K562 (cell line): Measurements from ENCODE around the gene SIK3. TPM values are rescaled to one million over a fixed set of nuclear protein-coding genes. Genes with fewer than 3 reads are reported as not detected.
A peak's percentile ranks its signal among the peaks of the same experiment; 100 is the strongest.

Experiments used
- C11orf30 ChIP-seq: fragments of 450-650 bp; IDR thresholded peaks from 2 replicates; pipeline ENCODE4 v1.6.1; 2016; ENCODE audit warnings: low read depth, mild to moderate bottlenecking
- GTF2A2 ChIP-seq: IDR thresholded peaks from 2 replicates; pipeline ENCODE4 v1.6.1; 2016; ENCODE audit warnings: mild to moderate bottlenecking, missing genetic modification characterization, missing compliant biosample characterization
- HDAC8 ChIP-seq: fragments of 450-650 bp; IDR thresholded peaks from 2 replicates; pipeline ENCODE4 v1.6.1; 2016; ENCODE audit warnings: mild to moderate bottlenecking, missing genetic modification characterization, moderate library complexity, missing compliant biosample characterization
- MAFG ChIP-seq: fragments of 450-650 bp; conservative IDR thresholded peaks from 2 replicates; pipeline ENCODE4 v1.6.1; 2016; ENCODE audit warnings: missing genetic modification characterization, missing compliant biosample characterization
- MTA2 ChIP-seq: fragments of 450-650 bp; IDR thresholded peaks from 2 replicates; pipeline ENCODE4 v1.6.1; 2016; ENCODE audit warnings: low read depth
- ZNF212 ChIP-seq: fragments of 450-650 bp; formaldehyde crosslinking; IDR thresholded peaks from 2 replicates; pipeline ENCODE4 v1.4.0; 2020; ENCODE audit warnings: mild to moderate bottlenecking
- ZNF311 ChIP-seq: fragments of 250-450 bp; sonication (Bioruptor Pico); IDR thresholded peaks from 2 replicates; pipeline ENCODE4 v1.4.0; 2020; ENCODE audit warnings: mild to moderate bottlenecking, moderate library complexity
- ZNF316 ChIP-seq: fragments of 450-650 bp; IDR thresholded peaks from 2 replicates; pipeline ENCODE4 v1.6.1; 2016
- ZNF41 ChIP-seq: fragments of 250-450 bp; sonication (Bioruptor Pico); conservative IDR thresholded peaks from 2 replicates; pipeline ENCODE4 v1.4.0; 2020; ENCODE audit warnings: mild to moderate bottlenecking
- ZNF583 ChIP-seq: fragments of 250-450 bp; sonication (Bioruptor Pico); IDR thresholded peaks from 2 replicates; pipeline ENCODE4 v1.4.0; 2020
- polyA plus RNA-seq, 8 experiments: library from polyadenylated mRNA; depleted of rRNA in 4 of 8; stranded (reverse) in 5 of 8; unstranded in 3 of 8; fragments of >200 nt; fragmentation: Nextera tagmentation in 2 of 8; fragmentation: Illumina TruSeq in 1 of 8; extraction: Ambion mirVana in 2 of 8; extraction: Trizol in 1 of 8; gene quantifications; 2 replicates each; pipeline versions ENCODE4 v1.2.1 to v1.2.3, GENCODE V29; 2011 to 2014; ENCODE audit warnings: inconsistent platforms in 1 of 8, missing spikeins in 1 of 8
- total RNA-seq, 7 experiments: library from RNA; depleted of rRNA in 6 of 7; stranded (reverse); fragments of >200 nt in 6 of 7; fragmentation: Illumina TruSeq in 2 of 7; extraction: Trizol in 2 of 7; gene quantifications; 2 replicates each; pipeline versions ENCODE4 v1.2.1 to v1.2.3, GENCODE V29; 2011 to 2021; ENCODE audit warnings: low replicate concordance in 1 of 7
- TF ChIP-seq, protein P1 (sequence below), 2 experiments: fragments of 450-650 bp in 1 of 2; sonication (generic) in 1 of 2; formaldehyde crosslinking in 1 of 2; IDR thresholded peaks in 1 of 2; conservative IDR thresholded peaks in 1 of 2; 2 replicates each; pipeline versions ENCODE4 v1.6.1 to v1.8.1; 2016 to 2023; ENCODE audit warnings: mild to moderate bottlenecking in 2 of 2, moderate library complexity in 2 of 2, inconsistent platforms in 1 of 2, missing genetic modification reagents in 1 of 2
- TF ChIP-seq, protein P2 (sequence below): sonication (generic); formaldehyde crosslinking; IDR thresholded peaks from 2 replicates; pipeline ENCODE4 v1.8.0; 2022; ENCODE audit warnings: missing genetic modification reagents, mild to moderate bottlenecking, borderline replicate concordance
- TF ChIP-seq, protein P3 (sequence below), 2 experiments: fragments of 450-650 bp in 1 of 2; sonication (generic) in 1 of 2; formaldehyde crosslinking; conservative IDR thresholded peaks; 2 replicates each; pipeline versions ENCODE4 v1.4.0 to v1.8.1; 2020 to 2022; ENCODE audit warnings: mild to moderate bottlenecking in 1 of 2, missing genetic modification reagents in 1 of 2
- TF ChIP-seq, protein P4 (sequence below): fragments of 150-350 bp; conservative IDR thresholded peaks from 2 replicates; pipeline ENCODE4 v1.6.1; 2014; ENCODE audit warnings: low read length
- TF ChIP-seq, protein P5 (sequence below): fragments of 250-450 bp; sonication (Bioruptor Pico); IDR thresholded peaks from 2 replicates; pipeline ENCODE4 v1.5.0; 2022; ENCODE audit warnings: mild to moderate bottlenecking
- TF ChIP-seq, protein P6 (sequence below): IDR thresholded peaks from 2 replicates; pipeline ENCODE4 v1.6.1; 2011; ENCODE audit warnings: borderline replicate concordance, low read depth, mild to moderate bottlenecking, moderate library complexity, low read length; ENCODE audit not compliant: insufficient read depth, poor library complexity, severe bottlenecking

The SIK3 gene
- total and polyA plus RNA-seq, 9 of the 15 experiments (the other 6 are each of a cell fraction or from before 2014, with no cell fraction given), result 1.6 to 21.6 (median 8.0) TPM

DNA sequence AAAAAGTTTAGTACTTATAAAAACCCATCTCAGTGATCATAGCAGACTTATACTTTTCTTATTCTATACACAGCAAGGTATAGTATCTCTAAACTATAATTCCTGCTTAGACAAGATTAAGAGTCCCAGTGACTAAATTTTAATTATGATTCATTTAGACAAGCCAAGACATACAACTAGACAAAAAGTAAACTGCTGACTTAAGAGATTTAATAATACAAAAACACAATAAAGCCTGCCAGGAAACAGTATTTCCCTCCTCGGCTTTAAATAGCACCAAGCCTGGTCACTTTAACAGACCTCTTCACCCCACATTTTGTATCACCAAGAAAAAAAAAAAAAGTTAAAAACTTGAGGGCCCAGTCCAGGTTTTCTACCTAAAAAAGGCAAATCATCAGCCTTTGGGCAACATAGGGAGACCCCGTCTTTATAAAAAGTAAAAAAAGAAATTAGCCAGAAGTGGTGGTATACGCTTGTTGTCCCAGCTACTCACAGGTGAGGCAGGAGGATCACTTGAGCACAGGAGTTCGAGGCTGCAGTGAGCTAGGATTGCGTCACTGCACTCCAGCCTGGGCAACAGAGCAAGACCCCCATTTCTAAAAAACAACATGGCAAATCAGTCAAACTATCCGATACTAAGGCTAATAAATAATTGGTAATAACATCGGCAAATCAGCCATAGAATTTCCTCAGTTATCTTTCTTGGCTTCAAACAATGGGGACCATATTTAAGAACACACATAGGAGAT is 53.8 kb downstream of the SIK3 start (continued):
- TF ChIP-seq, protein P1, sequence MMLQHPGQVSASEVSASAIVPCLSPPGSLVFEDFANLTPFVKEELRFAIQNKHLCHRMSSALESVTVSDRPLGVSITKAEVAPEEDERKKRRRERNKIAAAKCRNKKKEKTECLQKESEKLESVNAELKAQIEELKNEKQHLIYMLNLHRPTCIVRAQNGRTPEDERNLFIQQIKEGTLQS (IDR thresholded peaks at IDR 0.05), result peak; percentile 47; the same call in 1 of the 2 replicates
- TF ChIP-seq, protein P1 (CRISPR knock-in tag; conservative IDR thresholded peaks at IDR 0.05), result no peak
- TF ChIP-seq, protein P2, sequence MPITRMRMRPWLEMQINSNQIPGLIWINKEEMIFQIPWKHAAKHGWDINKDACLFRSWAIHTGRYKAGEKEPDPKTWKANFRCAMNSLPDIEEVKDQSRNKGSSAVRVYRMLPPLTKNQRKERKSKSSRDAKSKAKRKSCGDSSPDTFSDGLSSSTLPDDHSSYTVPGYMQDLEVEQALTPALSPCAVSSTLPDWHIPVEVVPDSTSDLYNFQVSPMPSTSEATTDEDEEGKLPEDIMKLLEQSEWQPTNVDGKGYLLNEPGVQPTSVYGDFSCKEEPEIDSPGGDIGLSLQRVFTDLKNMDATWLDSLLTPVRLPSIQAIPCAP (CRISPR knock-in tag), result no peak
- no peak for TF ChIP-seq MTA2
- TF ChIP-seq HDAC8 (tag), result no peak
- TF ChIP-seq ZNF212 (CRISPR knock-in tag), result no peak
- TF ChIP-seq ZNF41 (CRISPR knock-in tag), result no peak
- TF ChIP-seq, protein P3, sequence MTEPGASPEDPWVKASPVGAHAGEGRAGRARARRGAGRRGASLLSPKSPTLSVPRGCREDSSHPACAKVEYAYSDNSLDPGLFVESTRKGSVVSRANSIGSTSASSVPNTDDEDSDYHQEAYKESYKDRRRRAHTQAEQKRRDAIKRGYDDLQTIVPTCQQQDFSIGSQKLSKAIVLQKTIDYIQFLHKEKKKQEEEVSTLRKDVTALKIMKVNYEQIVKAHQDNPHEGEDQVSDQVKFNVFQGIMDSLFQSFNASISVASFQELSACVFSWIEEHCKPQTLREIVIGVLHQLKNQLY (CRISPR knock-in tag; conservative IDR thresholded peaks at IDR 0.05), result no peak
- TF ChIP-seq, protein P4, sequence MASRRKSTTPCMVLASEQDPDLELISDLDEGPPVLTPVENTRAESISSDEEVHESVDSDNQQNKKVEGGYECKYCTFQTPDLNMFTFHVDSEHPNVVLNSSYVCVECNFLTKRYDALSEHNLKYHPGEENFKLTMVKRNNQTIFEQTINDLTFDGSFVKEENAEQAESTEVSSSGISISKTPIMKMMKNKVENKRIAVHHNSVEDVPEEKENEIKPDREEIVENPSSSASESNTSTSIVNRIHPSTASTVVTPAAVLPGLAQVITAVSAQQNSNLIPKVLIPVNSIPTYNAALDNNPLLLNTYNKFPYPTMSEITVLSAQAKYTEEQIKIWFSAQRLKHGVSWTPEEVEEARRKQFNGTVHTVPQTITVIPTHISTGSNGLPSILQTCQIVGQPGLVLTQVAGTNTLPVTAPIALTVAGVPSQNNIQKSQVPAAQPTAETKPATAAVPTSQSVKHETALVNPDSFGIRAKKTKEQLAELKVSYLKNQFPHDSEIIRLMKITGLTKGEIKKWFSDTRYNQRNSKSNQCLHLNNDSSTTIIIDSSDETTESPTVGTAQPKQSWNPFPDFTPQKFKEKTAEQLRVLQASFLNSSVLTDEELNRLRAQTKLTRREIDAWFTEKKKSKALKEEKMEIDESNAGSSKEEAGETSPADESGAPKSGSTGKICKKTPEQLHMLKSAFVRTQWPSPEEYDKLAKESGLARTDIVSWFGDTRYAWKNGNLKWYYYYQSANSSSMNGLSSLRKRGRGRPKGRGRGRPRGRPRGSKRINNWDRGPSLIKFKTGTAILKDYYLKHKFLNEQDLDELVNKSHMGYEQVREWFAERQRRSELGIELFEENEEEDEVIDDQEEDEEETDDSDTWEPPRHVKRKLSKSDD, result no peak
- TF ChIP-seq ZNF311 (CRISPR knock-in tag), result no peak
- peak; percentile 82 for TF ChIP-seq ZNF316
- no peak for TF ChIP-seq ZNF583 (CRISPR knock-in tag)
- TF ChIP-seq, protein P5, sequence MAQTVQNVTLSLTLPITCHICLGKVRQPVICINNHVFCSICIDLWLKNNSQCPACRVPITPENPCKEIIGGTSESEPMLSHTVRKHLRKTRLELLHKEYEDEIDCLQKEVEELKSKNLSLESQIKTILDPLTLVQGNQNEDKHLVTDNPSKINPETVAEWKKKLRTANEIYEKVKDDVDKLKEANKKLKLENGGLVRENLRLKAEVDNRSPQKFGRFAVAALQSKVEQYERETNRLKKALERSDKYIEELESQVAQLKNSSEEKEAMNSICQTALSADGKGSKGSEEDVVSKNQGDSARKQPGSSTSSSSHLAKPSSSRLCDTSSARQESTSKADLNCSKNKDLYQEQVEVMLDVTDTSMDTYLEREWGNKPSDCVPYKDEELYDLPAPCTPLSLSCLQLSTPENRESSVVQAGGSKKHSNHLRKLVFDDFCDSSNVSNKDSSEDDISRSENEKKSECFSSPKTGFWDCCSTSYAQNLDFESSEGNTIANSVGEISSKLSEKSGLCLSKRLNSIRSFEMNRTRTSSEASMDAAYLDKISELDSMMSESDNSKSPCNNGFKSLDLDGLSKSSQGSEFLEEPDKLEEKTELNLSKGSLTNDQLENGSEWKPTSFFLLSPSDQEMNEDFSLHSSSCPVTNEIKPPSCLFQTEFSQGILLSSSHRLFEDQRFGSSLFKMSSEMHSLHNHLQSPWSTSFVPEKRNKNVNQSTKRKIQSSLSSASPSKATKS (CRISPR knock-in tag), result no peak
- TF ChIP-seq, protein P6, sequence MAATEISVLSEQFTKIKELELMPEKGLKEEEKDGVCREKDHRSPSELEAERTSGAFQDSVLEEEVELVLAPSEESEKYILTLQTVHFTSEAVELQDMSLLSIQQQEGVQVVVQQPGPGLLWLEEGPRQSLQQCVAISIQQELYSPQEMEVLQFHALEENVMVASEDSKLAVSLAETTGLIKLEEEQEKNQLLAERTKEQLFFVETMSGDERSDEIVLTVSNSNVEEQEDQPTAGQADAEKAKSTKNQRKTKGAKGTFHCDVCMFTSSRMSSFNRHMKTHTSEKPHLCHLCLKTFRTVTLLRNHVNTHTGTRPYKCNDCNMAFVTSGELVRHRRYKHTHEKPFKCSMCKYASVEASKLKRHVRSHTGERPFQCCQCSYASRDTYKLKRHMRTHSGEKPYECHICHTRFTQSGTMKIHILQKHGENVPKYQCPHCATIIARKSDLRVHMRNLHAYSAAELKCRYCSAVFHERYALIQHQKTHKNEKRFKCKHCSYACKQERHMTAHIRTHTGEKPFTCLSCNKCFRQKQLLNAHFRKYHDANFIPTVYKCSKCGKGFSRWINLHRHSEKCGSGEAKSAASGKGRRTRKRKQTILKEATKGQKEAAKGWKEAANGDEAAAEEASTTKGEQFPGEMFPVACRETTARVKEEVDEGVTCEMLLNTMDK, result no peak
- TF ChIP-seq C11orf30, result peak; percentile 69
- 0 out of 2 replicates have a peak, but pooled peaks have one; percentile 22 for TF ChIP-seq MAFG
- TF ChIP-seq GTF2A2 (tag), result no peak
